GM18870 (cell line): ENCODE measurements around the gene PRELID2.
"Not testable (repeated sequence)": the region's sequence is repeated elsewhere in the genome, so short reads cannot be mapped to it uniquely, and the experiment has no call there.

Source experiments
- ATAC-seq: cut with Tn5 transposase; IDR thresholded peaks from one replicate; pipeline ENCODE4 v1.9.1; 2021; ENCODE audit warnings: moderate library complexity; ENCODE audit not compliant: unreplicated experiment

PRELID2 gene

DNA sequence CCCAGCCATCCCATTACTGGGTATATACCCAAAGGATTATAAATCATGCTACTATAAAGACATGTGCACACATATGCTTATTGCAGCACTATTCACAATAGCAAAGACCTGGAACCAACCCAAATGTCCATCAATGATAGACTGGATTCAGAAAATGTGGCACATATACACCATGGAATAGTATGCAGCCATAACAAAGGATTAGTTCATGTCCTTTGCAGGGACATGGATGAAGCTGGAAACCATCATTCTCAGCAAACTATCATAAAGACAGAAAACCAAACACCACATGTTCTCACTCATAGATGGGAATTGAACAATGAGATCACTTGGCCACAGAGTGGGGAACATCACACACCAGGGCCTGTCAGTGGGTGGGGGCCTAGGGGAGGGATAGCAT lies 36.6 kb downstream of the PRELID2 start:
- not testable (repeated sequence) for ATAC-seq

DNA sequence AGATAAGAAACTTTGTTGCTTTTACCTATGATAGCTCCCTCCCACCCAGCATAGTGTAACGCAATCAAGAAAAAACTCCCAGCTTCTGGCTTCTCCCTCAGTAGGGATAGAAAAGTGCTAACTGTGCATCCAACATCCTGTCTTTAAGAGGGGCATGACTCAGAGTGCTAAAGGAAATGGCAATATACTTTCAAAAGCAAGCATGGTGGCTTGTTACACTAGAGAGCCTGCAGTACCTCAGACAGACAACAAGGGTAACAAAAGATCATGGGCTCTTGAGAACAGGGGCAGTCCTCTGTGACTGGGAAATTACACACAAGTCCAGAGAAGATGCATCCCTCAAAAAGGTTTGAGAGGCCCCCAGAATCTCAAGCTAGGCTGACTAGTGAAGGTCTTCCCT lies 37.8 kb downstream of the PRELID2 start:
- no peak for ATAC-seq

DNA sequence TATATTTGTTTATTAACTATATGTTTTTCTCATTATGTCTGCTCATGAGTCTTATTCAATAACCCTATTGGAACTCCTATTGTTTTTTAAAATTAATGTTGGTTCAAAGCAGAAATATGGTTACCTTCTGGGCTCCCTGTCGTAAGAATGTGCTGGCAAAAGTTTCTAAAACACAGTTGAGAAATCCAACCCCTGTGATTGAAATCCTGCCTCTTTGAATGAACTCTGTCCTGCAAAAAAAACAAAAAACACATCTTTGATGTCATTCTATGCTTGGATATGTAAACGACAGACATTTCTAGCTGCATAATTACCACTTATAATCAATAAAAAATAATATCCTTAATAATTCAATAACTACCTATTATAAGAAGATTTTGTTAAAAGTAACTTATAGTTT lies 38.8 kb downstream of the PRELID2 start:
- ATAC-seq = no peak

DNA sequence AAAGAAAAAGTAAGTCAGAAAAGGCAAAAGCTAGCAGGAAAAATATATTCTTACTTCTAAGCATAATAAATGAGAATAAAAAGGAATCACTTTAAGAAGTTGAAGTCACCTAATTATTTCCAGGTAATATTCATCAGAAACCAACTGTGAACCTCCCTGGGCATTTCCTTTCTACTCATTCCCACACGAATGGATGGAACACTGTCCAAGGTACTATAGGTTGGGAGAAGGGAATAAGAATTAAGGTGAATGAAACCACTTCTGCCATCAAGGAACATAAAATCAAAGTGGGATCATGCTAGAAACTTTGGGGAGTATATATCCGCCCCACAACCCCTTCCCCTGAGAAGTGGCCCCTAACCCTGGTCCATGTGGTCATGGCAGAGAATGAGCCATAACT lies 41.6 kb downstream of the PRELID2 start:
- no peak for ATAC-seq

DNA sequence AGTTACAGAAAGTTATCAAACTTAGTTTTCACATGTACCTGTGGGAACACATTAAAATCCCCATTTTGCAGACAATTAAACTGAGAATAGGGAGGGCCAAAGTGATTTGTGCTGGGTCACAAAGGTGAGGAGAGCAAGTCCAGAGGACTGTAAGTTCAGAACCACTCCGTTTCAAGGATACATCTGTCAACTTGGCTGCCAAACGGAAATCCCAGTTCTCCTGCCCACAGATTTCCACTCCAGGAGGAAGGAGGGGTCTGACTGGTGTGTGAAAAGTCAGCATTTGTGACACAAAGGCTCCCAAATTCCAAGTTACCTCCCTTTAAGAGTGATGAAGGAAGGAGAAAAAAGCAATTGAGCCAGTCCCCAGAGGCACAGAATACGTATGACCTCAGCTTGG lies 42.3 kb downstream of the PRELID2 start:
- no peak for ATAC-seq

DNA sequence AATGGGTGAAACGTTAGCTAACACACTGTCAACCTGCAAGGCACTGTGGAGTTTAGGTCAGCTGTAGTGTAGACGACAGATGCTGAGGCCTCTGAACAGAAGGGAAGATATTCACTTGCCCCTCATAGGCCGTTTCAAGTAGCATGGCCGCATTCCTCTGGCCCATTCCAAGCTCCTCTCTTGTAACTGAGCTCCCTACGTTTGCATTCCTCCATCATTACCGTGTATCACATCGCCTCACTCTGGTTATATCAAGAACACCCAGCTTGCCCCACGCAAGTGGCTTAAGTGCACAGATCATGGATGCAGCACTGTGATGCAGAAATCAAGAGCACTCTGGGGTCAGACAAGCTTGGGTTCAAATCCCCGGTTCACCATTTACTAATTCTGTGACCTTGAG lies 43.3 kb downstream of the PRELID2 start:
- no peak for ATAC-seq

DNA sequence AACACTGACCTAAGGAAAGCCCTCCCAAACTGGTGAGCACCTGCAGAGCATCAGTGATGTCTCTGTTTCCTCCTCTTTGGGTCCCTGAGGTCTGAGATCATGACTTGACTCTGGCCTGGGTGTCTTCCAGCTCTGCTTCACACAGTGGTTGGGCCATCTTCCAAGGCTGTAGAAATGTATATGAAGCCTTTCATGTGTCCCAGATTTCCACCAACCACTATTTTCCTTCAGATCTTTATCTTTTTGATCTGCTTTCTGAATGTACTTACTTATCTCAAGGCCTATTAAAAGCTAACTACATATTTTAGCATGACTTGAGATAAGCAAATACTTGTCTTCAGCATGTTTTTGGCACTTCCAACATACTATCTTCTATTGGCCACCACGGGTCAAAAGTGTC lies 47.1 kb downstream of the PRELID2 start:
- ATAC-seq = no peak

DNA sequence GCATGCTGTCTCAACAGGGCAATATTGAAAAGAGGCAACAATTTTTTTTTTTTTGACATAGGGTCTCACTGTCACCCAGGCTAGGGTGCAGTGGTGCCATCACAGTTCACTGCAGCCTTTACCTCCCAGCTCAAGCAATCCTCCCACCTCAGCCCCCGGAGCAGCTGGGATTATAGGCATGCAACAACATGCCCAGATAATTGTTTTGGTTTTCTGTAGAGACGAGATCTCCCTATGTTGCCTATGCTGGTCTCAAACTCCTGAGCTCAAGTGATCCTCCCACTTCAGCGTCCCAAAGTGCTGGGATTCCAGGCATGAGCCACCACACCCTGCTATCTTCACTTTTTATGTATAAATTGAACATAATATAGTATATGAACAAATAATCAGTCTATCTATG lies 47.6 kb downstream of the PRELID2 start:
- no peak for ATAC-seq

DNA sequence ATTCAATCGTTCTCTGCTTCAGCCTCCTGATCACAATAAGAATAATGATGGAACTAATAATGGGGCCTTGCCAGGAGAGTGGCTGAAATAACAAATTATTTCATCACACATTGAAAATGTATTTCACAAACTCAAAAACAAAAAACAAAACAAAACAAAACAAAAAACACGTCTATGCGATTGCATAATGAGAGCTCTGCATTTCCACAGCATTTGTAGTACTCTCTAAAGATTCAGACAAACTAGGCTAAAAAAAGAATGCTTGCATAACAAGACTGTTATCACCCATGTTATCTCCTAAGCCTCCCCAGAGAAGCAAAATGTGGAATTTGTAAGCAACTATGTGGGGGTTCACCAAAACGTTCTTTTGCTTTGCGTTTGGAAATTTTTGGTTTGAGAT lies 48.1 kb downstream of the PRELID2 start:
- no peak for ATAC-seq

DNA sequence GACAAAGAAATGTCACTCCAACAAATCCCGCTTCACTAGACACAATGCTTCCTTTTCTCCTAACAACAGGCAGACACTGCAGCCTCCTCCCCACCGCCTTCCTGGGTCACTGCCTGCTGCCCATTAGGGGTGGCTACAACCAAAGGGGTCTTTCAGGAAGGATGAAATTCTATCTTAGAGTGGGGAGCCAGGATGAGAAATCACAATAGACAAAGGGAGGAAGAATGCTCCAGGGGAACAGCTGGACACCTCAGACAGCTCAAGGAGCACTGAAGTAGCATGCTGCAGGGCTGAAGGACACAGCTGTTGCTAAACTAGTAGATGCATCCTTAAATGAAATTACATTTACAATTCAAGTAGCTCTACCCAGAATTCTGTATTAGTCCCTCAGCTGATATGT lies 54.2 kb downstream of the PRELID2 start:
- no peak for ATAC-seq

DNA sequence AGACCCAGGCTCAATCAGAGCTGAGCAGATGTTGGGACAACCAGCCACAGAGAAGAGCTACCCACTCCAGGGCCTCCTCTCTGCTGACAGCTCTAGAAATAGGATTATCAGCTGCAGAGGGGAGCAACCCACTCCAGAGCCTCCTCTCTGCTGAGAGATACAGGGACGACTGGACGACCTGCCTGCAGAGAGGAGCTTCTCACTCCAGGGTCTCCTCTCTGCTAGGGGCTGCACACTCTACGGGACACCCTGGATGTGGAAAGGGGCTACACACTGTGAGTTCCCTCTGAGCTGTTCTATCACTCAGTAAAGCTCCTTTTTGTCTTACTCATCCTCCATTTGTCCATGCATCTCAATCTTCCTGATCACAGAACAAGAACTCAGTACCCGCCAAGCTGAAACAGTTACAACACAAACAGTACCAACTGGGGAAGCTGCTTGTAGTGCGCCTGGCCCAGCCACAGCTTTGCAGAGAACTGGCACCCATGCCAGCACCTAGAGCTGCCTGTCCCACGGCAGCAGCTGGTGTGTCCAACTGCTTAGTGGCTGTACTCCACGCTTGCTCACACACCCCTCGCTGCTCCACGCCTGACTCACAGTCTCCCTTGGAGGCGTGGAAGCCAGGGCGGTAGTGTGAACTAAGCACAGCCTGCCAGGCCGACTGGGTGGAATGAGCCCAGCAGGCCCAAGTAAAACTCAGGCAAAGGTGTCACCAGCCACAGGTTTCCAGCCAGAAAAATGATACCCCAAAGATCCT lies 56.8 kb downstream of the PRELID2 start:
- no peak for ATAC-seq

DNA sequence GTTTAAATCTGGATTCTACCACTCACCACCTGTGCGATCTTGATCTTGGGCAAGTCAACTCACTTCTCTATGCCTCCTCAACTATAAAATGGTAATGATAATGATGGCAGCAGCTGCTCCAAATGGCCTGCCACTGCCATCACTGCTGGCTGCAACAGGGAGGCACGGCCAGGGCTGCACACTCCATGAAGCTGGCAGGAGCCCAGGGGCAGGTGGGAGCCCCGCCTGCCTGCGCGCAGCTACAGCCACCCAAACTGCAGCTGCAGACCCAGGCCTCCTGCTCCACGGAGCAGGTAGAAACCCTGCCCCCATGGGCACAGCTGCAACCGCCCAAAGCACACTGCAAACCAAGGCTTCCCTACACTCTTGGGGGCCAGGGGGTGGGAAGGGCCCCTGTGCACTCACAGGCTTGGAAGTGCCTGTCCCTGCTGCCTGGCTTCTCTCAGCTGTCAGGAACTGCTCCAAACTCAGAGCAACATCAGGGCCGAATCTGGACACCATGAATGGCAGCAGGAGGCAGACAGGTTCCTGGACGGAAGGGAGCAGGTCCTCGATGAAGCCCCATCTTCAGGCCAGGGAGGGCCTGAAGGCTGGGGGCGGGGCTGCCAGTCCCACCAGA lies 57.6 kb downstream of the PRELID2 start:
- no peak for ATAC-seq

DNA sequence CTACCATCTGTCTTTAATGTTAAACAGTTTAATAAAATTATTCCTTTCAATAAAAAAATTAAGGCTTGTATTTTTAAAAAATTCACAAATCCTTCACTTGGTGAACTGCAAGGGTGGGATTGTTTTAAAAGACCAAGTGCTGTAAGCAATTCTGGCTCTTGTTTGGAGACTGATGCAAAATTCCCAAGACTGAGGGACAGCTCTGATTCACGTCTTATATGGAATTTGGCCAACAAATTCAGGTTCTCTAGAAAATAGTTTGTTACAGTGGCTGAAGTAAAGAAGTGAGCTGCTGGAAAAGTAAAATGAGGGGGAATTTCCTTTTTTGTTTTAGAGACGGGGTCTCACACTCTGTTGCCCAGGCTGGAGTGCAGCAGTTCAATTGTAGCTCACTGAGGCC lies 58.3 kb downstream of the PRELID2 start:
- no peak for ATAC-seq

DNA sequence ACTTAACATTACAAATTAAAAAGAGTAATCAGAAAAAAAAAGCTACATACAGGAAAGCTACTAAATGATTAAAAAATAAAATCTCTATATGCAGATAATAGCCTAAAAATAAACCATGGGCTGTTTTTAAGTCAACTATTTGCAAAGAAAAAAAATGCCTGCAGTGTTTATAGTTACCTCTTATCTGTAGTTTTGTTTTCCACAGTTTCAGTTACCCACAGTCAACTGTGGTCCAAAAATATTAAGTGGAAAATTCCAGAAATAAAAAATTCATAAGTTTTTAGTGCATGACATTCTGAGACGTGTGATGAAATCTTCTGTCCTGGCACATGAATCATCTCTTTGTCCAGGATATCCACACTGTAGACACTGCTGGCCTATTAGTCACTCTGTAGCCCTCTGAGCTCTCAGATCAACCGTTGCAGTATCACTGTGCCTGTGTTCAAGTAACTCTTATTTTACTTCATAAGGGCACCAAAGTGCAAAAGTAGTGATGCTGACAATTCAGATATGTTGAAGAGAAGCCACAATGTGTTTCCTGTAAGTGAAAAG lies 59.2 kb downstream of the PRELID2 start:
- ATAC-seq = no peak

DNA sequence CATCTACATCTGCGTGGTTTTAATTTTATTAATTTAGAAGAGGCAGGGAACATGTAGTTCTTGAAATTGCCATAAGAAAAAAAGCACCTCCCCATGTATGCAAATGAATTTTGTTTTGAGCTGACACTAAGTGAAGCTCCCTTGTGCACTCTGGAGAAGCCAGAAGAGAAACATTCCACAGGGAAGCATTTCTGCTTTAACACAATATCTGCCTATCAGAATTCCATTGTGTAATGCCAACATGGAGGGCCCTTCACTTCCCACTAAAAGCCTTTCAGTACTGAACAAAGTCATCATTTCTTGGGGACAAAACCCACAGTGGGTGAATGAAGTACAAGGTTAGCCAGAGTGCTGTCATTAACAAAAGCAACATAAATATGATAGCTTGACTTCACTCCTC lies 59.7 kb downstream of the PRELID2 start:
- no peak for ATAC-seq

DNA sequence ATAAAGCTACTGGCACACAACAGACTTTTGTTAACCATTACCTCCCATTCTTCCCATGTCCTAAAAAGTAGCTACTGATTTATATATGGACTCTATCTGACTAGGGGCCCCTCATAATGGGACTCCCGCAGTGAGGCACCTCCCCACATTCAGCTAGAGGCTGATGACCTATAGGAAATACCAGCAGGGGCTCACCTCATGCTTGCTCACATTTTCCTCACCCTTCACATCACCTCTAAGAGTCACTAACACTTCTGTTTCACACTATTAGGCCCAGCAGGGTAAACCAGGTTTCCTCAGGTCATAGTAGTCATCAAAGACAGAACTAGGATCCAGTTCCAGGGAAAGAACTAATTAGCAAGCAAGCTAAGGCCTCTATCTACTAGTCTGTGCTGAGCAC lies 60.7 kb downstream of the PRELID2 start:
- ATAC-seq = no peak

DNA sequence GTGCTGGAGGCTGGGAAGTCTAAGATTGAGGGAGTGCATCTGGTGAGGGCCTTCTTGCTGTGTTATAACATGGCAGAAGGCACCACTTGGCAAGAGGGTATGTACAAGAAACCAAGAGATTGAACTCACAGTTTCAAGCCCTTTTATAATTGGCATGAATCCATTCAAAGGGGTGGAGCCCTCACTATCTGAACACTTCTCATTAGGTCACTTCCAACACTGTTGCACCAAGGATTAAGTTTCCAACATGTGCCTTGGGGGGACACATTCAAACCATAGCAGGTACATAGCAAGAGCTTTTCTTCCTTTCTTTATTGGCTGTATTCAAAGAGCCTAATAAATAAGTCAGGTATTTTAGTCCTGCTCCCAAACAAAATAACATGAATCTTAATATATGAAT lies 62.7 kb downstream of the PRELID2 start:
- no peak for ATAC-seq

DNA sequence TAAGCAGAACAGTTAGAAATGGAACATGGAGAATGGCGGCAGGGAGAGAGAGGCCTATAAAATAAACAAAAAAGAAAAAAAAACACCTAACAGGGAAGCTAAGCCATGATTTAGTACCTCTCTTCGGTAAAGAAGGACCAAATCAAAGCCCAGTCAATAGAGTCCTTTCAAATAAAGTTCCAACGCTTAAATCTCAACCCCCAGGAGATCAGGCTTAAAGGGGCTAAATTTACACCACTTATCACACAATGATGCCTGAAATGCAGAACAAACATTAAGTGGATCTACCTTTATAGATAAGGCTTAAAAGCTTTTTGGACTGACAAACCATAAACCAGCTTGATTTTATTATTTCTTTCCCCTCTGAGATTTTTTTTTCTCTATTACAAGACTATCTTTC lies 66.3 kb downstream of the PRELID2 start:
- ATAC-seq = no peak

DNA sequence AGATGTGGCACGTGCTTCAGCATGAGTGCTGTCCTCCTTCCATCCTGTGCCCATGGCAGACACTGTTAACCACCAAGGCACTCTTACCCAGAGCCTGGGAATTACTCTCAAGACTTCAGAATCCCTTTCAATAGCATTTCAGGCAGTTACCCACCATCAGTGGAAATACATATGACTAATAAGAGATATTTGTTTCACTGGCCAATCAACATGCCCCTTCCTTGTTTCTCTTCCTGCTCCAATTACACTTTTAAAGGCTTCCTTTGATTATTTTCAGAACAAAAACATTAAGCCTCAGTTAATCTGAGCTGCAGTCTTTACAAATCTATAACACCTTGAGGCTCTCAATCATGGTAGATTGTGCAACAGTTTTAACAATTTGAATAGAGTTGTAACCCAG lies 70.8 kb downstream of the PRELID2 start:
- ATAC-seq = no peak

DNA sequence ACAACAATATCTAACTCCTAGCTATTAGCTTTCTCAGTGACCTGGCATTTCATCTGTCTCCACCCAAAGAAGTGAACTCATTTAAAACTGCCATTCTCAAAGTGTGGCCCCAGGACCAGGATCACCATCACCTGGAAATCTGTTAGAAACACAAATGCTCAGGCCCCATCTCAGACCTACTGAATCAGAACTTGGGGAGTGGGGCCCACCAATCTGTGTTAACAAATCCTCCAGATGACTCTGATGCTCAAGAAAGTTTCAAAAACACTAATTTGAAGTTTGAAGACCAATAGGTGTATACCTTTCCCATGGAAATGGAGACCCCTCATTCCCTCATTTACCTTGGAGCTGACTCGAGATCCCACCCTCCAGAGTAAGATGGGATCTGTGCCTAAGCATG lies 72.3 kb downstream of the PRELID2 start:
- ATAC-seq = no peak

DNA sequence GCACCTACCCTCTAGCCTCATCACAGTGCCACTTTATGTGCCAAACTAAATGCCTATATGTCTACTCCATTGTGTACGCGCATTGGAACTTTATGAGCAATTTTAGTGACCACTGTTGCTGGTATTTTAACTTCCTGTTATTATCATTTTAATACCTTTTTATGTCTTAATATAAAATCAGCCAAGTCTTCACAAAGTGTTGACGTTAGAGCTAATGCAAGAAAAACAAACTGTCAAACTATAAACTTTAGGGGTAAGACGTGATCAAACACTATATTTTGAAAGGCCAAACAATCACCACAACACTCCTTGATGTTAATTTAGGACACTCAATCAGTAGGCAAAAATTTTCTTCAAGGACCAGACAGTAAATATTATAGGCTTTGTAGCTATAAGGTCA lies 73.9 kb downstream of the PRELID2 start:
- no peak for ATAC-seq

DNA sequence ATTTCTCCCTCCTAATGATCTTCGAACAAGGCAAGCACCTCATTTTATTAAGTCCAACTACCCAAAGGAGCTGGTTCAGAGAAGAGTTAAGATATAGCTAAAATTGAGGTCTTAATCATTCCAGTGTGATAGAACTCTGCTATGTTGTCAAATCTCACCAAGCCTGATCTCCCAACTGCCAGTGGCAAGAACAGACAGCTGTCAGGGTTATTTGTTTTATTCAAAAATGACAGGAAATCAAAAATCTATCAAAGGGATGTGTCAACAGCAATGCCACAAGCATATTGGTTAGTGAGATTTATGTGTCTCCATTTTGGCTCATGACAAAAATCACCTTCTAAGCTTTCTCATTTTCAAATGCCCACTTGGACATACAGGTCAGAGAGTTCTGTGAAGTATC lies 74.5 kb downstream of the PRELID2 start:
- ATAC-seq = no peak

DNA sequence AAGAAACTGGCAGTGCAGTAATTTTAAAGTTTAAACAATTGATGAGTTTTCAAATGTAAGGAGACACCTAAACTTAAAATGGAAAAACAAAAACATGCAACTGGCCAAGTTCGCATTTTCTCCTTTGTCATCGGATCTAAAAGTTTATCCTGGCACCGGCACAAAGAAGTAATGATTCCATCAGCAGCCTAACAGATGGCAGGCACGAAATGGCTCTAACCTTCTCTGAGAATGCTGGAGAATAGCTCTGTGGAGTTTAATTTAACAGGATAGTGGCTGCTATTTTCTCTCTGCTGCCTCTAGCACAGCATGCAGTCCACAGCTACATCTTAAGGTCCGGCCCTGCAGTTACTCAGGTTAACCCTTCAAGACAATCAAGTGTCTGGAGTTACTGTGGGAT lies 82.2 kb downstream of the PRELID2 start:
- no peak for ATAC-seq
